Posterior cingulate gyrus (tissue), 11 donors: Measurements from ENCODE around the gene CACTIN.
"Not testable (repeated sequence)": the region's sequence is repeated elsewhere in the genome, so short reads cannot be mapped to it uniquely, and the experiment has no call there.

ENCODE experiments used
- DNase-seq, 10 donors: peaks; one replicate each; pipeline versions ENCODE4 v3.0.0 to v3.0.0-alpha.2; 2020 to 2021; ENCODE audit warnings: mixed read lengths in 3 of 10
- intact Hi-C: fragments of 100-400 bp; cut with DNase I; formaldehyde crosslinking; loops from one replicate; pipeline ENCODE4 v1.15.1; 2023

The CACTIN gene

GRCh38 chr19:3601021-3601420 is 25.6 kb downstream of the CACTIN start:
- intact Hi-C loops, result no loop called here
- DNase-seq, result no peak

GRCh38 chr19:3599776-3600187 is 26.8 kb downstream of the CACTIN start:
- intact Hi-C loops, result no loop called here
- no peak for DNase-seq

GRCh38 chr19:3595521-3596061 is 31.0 kb downstream of the CACTIN start:
- intact Hi-C loops, result no loop called here
- peak in 1 of 10 donors; percentile 72 for DNase-seq

- DNase-seq, result no peak
- intact Hi-C loops, result no loop called here
These were observed 33.4 kb downstream of the CACTIN start for GRCh38 chr19:3593156-3593555.

GRCh38 chr19:3591876-3592613 is 34.5 kb downstream of the CACTIN start:
- intact Hi-C loops, result no loop called here
- DNase-seq, result no peak

GRCh38 chr19:3590991-3591659 is 35.5 kb downstream of the CACTIN start:
- intact Hi-C loops, result no loop called here
- no peak for DNase-seq

- intact Hi-C loops, result no loop called here
- DNase-seq, result peak in 1 of 10 donors; percentile 63
These were observed 36.6 kb downstream of the CACTIN start for GRCh38 chr19:3589949-3590348.

GRCh38 chr19:3589439-3589838 is 37.2 kb downstream of the CACTIN start:
- DNase-seq, result no peak
- intact Hi-C loops, result no loop called here

GRCh38 chr19:3586707-3587346 is 39.8 kb downstream of the CACTIN start:
- intact Hi-C loops, result no loop called here
- DNase-seq, result no peak

GRCh38 chr19:3586127-3586626 is 40.4 kb downstream of the CACTIN start:
- intact Hi-C loops, result no loop called here
- DNase-seq, result peak in 1 of 10 donors; percentile 76

- DNase-seq, result peak in 1 of 10 donors; percentile 73
- intact Hi-C loops, result no loop called here
These were observed 41.1 kb downstream of the CACTIN start, which contains the start of gene GIPC3 for GRCh38 chr19:3585301-3586126. Gene GIPC3 (plus strand): TSS chr19:3585478. CDS start chr19:3585598, 120 bp downstream.

- intact Hi-C loops, DNase-seq: not testable (repeated sequence)
These were observed 42.4 kb downstream of the CACTIN start for GRCh38 chr19:3584036-3584802.

GRCh38 chr19:3581792-3582191 is 44.8 kb downstream of the CACTIN start:
- DNase-seq, intact Hi-C loops: not testable (repeated sequence)

GRCh38 chr19:3580156-3580934 is 46.2 kb downstream of the CACTIN start:
- intact Hi-C loops, result no loop called here
- DNase-seq, result no peak

GRCh38 chr19:3578390-3578789 is 48.2 kb downstream of the CACTIN start:
- intact Hi-C loops, result no loop called here
- peak in 1 of 10 donors; percentile 81 for DNase-seq

GRCh38 chr19:3577723-3578344 is 48.8 kb downstream of the CACTIN start:
- intact Hi-C loops, result no loop called here
- peak in 1 of 10 donors; percentile 83 for DNase-seq

- intact Hi-C loops, result no loop called here
- peak; percentile 45 to 97 (median 67) for DNase-seq
These were observed 49.7 kb downstream of the CACTIN start for GRCh38 chr19:3576696-3577443.
